ENCODE measurements around the gene KDM4B.
A peak's percentile ranks its signal among the peaks of the same experiment; 100 is the strongest.
"Not testable (repeated sequence)": the region's sequence is repeated elsewhere in the genome, so short reads cannot be mapped to it uniquely, and the experiment has no call there.

KDM4B gene

DNA sequence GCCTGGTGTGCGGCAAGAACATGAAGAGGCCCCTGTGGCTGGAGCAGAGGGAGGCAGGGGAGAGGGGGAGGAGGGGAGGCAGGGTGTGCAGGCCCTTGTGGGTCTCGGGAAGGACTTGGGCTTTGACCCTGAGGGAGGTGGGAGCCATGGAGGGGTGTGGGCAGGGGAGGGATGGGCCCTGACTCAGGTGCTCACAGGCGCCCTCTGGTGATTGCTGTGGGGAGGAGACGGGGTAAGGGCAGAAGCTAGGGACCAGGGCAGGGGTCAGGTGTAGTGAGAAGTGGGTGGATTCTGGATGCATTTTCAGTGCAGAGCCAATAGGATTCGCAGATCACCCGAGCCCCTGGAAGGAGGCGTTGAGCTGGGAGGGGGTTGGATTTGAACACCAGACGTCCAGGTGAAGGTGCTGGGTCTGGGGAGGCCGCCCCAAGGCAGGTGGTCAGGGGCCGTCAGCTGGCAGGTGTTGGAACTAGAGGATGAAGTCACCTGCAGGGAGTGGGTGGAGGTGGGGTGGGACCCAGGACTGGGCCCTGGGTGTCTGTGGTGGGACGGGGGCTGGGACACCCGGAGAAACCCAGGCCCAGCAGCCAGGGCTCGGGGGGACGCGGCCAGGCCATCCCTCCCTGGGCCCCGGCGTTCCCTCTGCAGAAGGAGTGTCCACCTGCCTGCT lies 185.4 kb downstream of the KDM4B start:
- TF ChIP-seq, protein P1, sequence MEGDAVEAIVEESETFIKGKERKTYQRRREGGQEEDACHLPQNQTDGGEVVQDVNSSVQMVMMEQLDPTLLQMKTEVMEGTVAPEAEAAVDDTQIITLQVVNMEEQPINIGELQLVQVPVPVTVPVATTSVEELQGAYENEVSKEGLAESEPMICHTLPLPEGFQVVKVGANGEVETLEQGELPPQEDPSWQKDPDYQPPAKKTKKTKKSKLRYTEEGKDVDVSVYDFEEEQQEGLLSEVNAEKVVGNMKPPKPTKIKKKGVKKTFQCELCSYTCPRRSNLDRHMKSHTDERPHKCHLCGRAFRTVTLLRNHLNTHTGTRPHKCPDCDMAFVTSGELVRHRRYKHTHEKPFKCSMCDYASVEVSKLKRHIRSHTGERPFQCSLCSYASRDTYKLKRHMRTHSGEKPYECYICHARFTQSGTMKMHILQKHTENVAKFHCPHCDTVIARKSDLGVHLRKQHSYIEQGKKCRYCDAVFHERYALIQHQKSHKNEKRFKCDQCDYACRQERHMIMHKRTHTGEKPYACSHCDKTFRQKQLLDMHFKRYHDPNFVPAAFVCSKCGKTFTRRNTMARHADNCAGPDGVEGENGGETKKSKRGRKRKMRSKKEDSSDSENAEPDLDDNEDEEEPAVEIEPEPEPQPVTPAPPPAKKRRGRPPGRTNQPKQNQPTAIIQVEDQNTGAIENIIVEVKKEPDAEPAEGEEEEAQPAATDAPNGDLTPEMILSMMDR (IDR thresholded peaks at IDR 0.05; ENCODE audit: low read depth, low read length): peak; percentile 42
- no peak for DNase-seq (ENCODE audit: extremely low read depth, low read depth)

DNA sequence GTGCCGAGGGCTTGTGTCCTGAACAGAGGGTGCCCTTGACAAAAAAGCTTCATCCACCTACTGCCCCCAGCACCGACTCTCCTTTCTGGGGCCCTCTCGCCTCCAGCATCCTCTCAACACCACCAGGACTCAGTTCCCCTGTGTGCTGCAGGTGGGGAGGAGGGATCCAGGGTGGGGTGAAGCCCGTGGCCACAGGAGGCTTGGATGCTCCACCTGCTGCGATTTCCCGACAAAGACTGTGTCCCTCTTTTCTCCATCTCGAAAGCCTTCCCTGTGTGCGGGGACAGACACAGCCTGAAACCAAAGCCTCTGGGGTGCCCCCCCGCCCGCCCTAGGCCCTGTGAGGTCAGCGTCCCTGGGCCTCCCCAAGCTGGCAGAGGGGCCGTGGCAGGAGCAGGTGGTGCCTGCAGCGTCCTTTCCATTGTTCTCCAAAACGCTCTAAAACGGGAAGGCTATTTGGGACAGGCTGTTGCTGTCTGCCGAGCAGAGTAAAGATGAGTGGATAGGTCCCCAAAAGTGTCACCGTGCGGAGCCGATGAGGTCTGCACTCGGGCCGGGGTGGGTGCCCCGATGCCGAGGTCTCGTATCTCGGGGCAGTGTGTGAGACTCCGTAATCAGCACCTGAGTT lies 186.0 kb downstream of the KDM4B start:
- DNase-seq (ENCODE audit: extremely low read depth, low read depth): no peak
- TF ChIP-seq, protein P1 (IDR thresholded peaks at IDR 0.05; ENCODE audit: low read depth, low read length): no peak

DNA sequence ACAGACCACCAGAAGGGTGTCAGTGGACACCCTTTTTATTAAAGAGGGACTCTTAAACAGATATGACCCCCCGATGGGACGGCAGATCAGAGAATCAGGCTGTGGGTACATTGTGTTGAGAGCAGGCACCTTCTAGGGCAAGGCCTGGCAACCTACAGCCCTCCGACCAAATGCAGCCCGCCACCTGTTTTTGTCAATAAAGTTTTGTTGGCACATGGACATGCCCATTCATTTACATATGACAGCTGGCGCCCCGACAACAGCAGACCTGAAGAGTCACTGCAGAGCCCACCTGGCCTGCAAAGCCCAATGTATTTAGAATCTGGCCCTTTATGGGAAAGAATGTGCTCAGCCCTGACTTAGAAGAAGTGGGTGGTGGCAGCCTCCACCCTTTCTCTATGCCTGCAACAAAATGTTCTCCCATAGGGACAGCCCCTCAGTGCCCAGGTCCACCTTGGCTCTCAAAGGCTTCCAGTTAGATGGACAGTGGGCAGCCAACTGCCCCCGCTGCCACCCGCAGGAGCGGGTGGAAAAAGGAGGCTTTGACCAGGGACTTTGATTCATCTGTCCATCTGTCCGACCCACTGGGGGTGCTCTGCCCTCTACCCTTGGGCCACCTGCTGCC lies 186.8 kb downstream of the KDM4B start:
- DNase-seq (ENCODE audit: extremely low read depth, low read depth): no peak
- TF ChIP-seq, protein P1 (IDR thresholded peaks at IDR 0.05; ENCODE audit: low read depth, low read length): no peak

DNA sequence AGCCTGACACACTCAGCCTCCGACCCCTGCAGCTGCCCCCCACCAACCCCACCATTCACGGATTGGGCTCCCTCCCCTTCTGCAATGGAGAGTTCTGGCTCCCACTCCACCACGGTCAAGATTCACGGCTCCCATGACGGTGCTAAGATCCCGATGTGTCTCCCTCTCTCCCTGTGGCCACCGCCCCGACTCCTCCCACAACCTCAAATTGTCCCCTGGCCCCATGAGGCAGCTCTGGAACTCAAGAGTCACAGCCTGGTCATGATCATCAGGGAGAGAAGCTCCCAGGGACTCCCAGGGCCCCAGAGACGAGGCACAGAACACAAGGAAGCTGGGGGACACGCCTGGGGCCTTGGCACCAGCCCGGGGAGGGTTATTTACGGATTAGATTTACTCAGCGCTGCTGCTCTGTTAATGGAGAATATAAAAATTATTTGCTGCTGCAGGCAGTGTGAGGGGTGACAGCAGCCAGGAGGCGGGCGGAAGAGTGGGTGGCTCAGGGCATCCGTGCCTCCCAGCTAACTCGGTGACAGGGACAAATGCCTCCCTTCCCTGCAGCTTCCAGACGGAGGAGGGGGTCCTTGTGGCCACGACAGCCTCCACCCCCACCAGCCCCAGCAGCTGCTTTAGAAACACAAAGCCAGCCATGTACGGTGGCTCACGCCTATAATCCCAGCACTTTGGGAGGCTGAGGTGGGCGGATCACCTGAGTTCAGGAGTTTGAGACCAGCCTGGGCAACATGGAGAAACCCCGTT lies 187.5 kb downstream of the KDM4B start:
- no peak for DNase-seq (ENCODE audit: extremely low read depth, low read depth)
- TF ChIP-seq, protein P1 (IDR thresholded peaks at IDR 0.05; ENCODE audit: low read depth, low read length): no peak

DNA sequence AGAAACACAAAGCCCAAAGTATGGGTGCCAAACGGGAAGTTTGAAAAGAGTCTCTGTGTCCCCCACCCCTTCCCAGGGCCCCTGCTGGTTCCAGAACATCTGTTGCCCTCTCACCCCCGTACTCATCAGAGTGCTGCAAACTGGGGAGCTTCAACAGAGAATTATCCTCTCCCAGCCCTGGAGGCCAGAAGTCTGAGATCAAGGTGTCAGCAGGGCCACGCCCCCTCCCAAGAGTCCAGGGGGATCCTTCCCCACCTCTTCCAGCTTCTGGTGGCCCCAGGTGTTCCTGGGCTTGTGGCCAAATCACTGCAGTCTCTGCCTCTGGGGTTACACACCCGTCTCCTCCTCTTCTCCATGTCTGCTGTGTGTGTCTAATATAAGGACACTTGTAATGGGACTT lies 188.3 kb downstream of the KDM4B start:
- DNase-seq (ENCODE audit: extremely low read depth, low read depth): no peak

DNA sequence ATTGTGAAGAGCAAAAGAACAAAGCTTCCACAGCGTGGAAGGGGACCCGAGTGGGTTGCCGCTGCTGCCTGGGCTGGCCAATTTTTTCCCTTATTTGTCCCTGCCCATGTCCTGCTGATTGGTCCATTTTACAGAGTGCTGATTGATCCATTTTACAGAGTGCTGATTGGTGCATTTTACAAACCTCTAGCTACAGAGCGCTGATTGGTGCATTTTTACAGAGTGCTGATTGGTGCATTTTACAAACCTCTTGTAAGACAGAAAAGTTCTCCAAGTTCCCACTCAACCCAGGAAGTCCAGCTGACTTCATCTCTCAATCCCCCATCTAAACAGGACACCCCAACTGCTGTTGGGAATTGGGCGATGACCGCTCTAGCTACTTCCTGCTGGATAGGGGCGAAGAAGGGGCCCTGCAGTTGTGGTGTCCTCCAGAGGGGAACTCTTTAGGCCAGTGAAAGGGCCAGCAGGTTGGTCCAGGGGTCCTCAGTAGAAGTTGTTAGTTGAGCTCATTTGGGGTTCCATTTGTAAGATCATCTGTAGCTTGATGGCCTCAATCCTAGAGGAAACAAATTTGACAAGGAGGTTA lies 189.7 kb downstream of the KDM4B start:
- not testable (repeated sequence) for DNase-seq (ENCODE audit: extremely low read depth, low read depth)

More for the DNA sequence above, 188.3 kb downstream of the KDM4B start:
- TF ChIP-seq, protein P1 (IDR thresholded peaks at IDR 0.05; ENCODE audit: low read depth, low read length): no peak

DNA sequence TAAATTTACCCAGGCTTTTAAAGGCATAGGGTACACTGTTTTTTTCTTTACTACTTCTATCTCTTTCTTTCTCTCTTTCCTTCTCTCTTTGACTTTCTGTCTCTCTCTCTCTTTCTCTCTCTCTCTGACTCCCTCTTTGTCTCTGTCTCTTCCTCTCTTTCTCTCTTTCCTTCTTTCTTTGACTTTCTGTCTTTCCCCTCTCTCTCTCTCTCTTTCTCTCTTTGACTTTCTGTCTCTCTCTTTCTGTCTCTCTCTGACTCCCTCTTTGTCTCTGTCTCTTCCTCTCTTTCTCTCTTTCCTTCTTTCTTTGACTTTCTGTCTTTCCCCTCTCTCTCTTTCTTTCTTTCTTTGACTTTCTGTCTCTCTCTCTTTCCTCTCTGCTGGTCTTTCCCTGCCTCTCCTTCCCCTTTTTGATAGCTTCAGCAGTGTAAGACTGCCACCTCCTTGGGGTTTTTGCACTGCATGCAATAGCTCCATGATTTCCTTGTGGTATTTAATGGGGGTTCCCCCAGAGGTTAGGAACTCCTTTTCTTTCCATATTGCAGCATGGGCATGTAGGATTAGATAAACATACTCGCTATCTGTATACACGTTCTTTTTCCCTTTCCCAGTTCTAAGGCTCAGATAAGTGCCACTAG lies 191.4 kb downstream of the KDM4B start:
- DNase-seq (ENCODE audit: extremely low read depth, low read depth): not testable (repeated sequence)

DNA sequence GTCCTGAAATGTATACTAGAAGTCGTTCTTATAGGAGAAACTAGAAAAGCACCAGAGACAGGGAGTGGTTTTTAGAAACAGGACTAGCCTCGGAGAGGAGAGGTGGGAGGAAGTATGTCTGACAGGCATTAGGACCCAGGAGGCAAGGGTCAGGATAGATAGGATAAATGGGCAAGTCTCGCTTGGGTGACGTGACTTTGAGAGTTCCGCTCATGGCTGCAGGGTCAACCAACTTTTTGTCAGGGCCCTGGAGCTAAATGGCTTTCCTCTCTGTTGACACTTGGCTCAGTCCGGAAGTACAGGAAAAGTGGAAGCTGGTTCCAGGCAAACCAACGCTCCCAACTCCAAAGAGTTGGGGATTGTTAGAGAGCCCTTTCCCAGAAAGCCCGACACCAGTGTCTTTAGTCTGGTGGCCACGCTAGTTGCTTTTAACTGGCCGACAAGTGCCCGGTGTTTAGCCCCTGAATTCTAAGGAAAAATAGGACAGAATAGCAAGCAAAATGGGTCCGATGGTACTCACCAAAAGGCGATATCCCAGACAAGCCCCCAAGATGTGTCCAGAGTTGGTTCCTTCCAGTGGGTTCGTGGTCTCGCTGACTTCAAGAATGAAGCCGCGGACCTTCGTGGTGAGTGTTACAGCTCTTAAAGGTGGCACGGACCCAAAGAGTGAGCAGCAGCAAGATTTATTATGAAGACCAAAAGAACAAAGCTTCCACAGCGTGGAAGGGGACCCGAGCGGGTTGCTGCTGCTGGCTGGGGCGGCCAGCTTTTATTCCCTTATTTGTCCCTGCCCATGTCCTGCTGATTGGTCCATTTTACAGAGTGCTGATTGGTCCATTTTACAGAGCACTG lies 196.2 kb downstream of the KDM4B start:
- DNase-seq (ENCODE audit: extremely low read depth, low read depth): not testable (repeated sequence)

Data from AG09319 (cell line).